ENCODE measurements around the gene PRPF39.
"Not testable (repeated sequence)": the region's sequence is repeated elsewhere in the genome, so short reads cannot be mapped to it uniquely, and the experiment has no call there.

The PRPF39 gene

GRCh38 chr14:45083976-45084722 is at the start of gene PRPF39:
Gene PRPF39 (plus strand): TSS chr14:45084116. CDS start chr14:45095240, 11,124 bp downstream.
- DNase-seq (ENCODE audit: low read depth) = peak; percentile 93

- no peak for DNase-seq (ENCODE audit: low read depth)
Measured at GRCh38 chr14:45034730-45035129, 49.2 kb upstream of the PRPF39 start.

- DNase-seq (ENCODE audit: low read depth) = no peak
Measured at GRCh38 chr14:45038256-45038655, 45.7 kb upstream of the PRPF39 start.

GRCh38 chr14:45038865-45039264 is 45.1 kb upstream of the PRPF39 start:
- DNase-seq (ENCODE audit: low read depth) = no peak

GRCh38 chr14:45039390-45039789 is 44.5 kb upstream of the PRPF39 start:
- no peak for DNase-seq (ENCODE audit: low read depth)

GRCh38 chr14:45041641-45042040 is 42.3 kb upstream of the PRPF39 start:
- no peak for DNase-seq (ENCODE audit: low read depth)

- DNase-seq (ENCODE audit: low read depth) = no peak
Measured at GRCh38 chr14:45044638-45045037, 39.3 kb upstream of the PRPF39 start.

GRCh38 chr14:45048385-45048784 is 35.5 kb upstream of the PRPF39 start:
- no peak for DNase-seq (ENCODE audit: low read depth)

- no peak for DNase-seq (ENCODE audit: low read depth)
Measured at GRCh38 chr14:45051180-45051579, 32.7 kb upstream of the PRPF39 start.

GRCh38 chr14:45051896-45052295 is 32.0 kb upstream of the PRPF39 start:
- DNase-seq (ENCODE audit: low read depth) = no peak

- DNase-seq (ENCODE audit: low read depth) = no peak
Measured at GRCh38 chr14:45057349-45057748, 26.6 kb upstream of the PRPF39 start.

GRCh38 chr14:45057881-45058364 is 26.0 kb upstream of the PRPF39 start:
- DNase-seq (ENCODE audit: low read depth) = no peak

- DNase-seq (ENCODE audit: low read depth) = no peak
Measured at GRCh38 chr14:45060551-45060950, 23.4 kb upstream of the PRPF39 start.

- DNase-seq (ENCODE audit: low read depth) = no peak
Measured at GRCh38 chr14:45065540-45065939, 18.4 kb upstream of the PRPF39 start.

GRCh38 chr14:45065956-45066355 is 18.0 kb upstream of the PRPF39 start:
- DNase-seq (ENCODE audit: low read depth) = no peak

GRCh38 chr14:45066667-45067066 is 17.2 kb upstream of the PRPF39 start:
- no peak for DNase-seq (ENCODE audit: low read depth)

GRCh38 chr14:45068396-45068795 is 15.5 kb upstream of the PRPF39 start:
- no peak for DNase-seq (ENCODE audit: low read depth)

- no peak for DNase-seq (ENCODE audit: low read depth)
Measured at GRCh38 chr14:45070215-45070614, 13.7 kb upstream of the PRPF39 start.

- no peak for DNase-seq (ENCODE audit: low read depth)
Measured at GRCh38 chr14:45072126-45072525, 11.8 kb upstream of the PRPF39 start.

- no peak for DNase-seq (ENCODE audit: low read depth)
Measured at GRCh38 chr14:45073231-45073879, 10.6 kb upstream of the PRPF39 start.

GRCh38 chr14:45078323-45078722 is 5.6 kb upstream of the PRPF39 start:
- DNase-seq (ENCODE audit: low read depth) = no peak

- not testable (repeated sequence) for DNase-seq (ENCODE audit: low read depth)
Measured at GRCh38 chr14:45080416-45080968, 3.4 kb upstream of the PRPF39 start.

GRCh38 chr14:45081096-45081495 is 2.8 kb upstream of the PRPF39 start:
- DNase-seq (ENCODE audit: low read depth) = not testable (repeated sequence)
